Adipose tissue (tissue), 3 donors: ENCODE measurements around the gene NOS3. TPM values are rescaled to one million over a fixed set of nuclear protein-coding genes. Genes with fewer than 3 reads are reported as not detected.

Experiments used
- H3K27ac ChIP-seq: one replicate; pipeline ENCODE4 v1.5.1; 2013; ENCODE audit warnings: low read depth, low read length
- WGBS, 3 donors: extraction: QIAGEN DNeasy Blood & Tissue Kit; methylation state at CpG; one replicate each; pipeline ENCODE4 v1.1.7; 2013; 5-methylcytosine and 5-hydroxymethylcytosine counted together
- polyA plus RNA-seq, 3 donors: library from polyadenylated mRNA; stranded (reverse); fragments of 200-250 nt; gene quantifications; one replicate each; pipeline ENCODE4 v1.2.3, GENCODE V29; 2013
- donor health status: healthy with polysubstance abuse.
- donor health status: Bipolar disorder and iron deficiency.
- donor health status: healthy.

NOS3 gene
- polyA plus RNA-seq, 3 donors: 4.1 to 36.9 (median 23.3) TPM

DNA sequence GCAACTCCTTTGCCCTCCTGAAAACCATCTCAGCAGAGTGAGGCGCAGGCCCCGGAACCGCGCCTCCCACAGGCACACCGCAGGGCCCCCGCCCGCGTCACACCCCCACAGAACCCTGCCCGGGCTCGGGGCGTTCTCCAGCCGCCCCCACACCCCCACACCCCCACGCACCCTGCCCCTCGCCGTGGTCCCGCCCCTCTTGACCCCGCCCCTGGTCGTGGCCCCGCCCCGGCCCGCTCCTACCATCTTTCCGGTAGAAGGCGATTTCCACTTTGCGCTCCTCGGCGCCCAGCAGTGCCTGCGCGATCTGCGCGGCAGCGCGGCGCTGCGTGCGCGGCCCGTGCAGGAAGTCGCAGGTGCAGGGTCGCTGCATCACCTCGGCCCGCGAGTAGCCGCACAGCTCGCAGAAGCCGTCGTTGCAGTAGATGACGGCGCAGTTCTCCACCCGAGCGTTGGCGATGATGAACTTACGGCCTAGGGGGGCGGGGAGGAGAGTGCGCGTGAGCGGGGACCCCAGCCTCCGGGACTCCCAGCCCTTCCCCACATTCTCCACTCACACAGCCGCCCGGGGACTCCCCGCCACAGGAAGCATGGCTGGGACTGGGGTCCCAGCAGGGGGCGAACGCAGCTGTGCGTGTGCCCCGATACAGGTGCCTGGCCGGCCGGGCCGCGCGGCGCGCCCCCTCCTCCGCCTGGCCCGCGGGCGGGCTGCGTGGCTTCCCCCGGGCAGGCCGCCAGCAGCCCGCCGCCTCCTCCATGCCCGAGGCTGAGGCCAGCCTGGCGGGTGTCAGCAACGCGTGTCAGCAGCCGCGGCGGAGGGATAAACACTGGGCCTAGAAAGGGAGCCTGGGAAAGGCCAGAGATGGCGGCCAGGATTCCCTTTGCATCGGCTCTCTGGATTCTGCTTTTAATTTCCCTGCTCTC lies 16.1 kb upstream of the NOS3 start:
- H3K27ac ChIP-seq: no peak overlapping the region
- WGBS, 3 donors: 2 to 3% (median 2%) methylated on average over 69 to 89 of the region's 89 CpGs

DNA sequence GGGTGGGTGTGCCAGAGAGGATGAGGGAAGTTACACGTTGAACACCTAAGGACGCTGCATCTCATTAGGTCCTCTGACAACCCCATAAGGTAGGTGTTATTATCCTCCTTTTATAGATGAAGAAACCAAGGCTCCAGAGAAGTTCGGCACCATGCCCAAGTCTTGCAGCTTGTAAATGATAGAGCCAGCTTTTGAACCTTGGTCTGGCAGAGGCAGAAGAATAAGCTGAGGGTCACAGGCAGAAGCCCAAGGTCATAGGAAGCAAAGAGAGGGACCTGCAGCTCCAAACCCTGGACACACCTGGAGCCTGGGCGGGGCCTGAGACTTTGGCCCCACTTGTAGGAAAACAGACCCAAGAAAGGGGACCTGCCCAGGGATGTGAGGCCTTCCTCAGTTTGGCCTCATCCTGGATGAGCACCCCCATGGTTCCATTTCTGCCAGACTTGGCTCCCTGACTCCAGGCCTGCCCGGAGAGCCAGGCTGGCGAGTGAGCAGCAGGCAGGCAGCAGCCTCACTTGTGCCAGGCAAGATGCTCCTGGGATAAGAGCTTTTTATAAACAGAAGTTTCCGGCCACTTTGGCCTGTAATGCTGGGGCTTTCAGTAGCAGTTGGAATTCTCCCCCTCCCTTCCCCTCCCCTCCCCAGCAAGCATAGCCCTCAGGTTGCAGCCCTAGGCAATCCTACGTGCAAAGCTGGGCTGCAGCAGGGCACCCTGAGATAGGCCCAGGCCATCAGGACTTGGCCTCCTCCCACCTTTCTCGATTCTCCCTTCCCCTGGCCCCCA lies 15.1 kb upstream of the NOS3 start:
- 79 to 86% (median 82%) methylated on average over 8 to 9 of the region's 9 CpGs for WGBS, 3 donors
- H3K27ac ChIP-seq: no peak overlapping the region

DNA sequence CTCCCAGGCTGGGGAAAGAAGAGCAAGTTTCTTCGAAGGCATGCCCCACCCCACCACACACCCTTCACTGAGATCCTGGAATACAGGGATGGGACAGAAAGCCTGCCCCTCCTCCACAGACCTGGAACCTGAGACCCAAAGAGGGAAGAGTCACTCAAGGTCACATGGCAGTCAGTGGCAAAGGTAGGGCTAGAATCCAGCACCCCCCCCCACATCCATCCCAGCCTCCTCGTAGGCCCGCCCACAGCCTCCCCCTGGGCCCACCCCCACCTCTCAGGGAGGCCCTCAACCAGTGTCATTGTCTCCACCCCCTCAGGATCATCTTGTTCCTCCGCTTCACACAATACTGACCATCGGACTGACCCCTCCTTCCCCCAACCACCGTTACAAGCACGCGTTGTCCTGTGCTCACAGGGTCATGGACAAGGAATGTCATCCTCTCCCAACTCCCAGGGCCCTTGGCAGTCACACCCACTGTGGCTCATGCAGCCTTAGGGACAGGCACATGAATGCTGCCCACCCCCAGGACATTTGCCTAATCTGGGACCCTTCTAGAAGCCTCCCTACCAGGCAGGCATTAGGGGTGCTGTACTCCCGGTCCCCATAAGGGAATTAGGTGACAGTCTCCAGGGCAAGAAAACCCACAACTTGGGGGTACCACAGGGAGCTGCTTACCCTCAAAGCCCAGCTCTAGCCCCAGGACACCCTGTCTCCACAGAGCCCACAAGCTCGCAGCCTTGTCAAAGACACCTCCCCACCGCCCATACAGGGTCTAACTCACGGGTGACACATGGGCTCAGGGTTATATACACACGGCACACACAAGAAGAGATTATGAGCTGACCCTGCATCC lies 14.1 kb upstream of the NOS3 start:
- no peak overlapping the region for H3K27ac ChIP-seq
- WGBS, 3 donors: 40 to 51% (median 43%) methylated on average over 13 of the region's 13 CpGs

- WGBS, 3 donors: 5 to 6% (median 5%) methylated on average over 39 to 62 of the region's 62 CpGs
Observed at GRCh38 chr7:150977382-150978125, 13.3 kb upstream of the NOS3 start.

GRCh38 chr7:150978126-150978789 lies 12.6 kb upstream of the NOS3 start, which contains the start of gene KCNH2:
TSS of gene KCNH2 (minus strand) at chr7:150978321. CDS start at chr7:150977913, 408 bp downstream.
- no peak within 1 kb of the TSS for H3K27ac ChIP-seq
- 1% methylated on average over 62 to 79 of the region's 81 CpGs for WGBS, 3 donors

More at GRCh38 chr7:150977382-150978125, 13.3 kb upstream of the NOS3 start:
- no peak overlapping the region for H3K27ac ChIP-seq

- 37 to 40% (median 37%) methylated on average over 7 of the region's 7 CpGs for WGBS, 3 donors
- no peak overlapping the region for H3K27ac ChIP-seq
Observed at GRCh38 chr7:150979713-150980390, 11.0 kb upstream of the NOS3 start.

GRCh38 chr7:150980663-150981062 lies 10.2 kb upstream of the NOS3 start:
- H3K27ac ChIP-seq: no peak overlapping the region
- WGBS, 3 donors: 39 to 51% (median 42%) methylated on average over 2 of the region's 2 CpGs

GRCh38 chr7:150981644-150982043 lies 9.2 kb upstream of the NOS3 start:
- 56 to 61% (median 58%) methylated on average over 6 of the region's 6 CpGs for WGBS, 3 donors
- H3K27ac ChIP-seq: no peak overlapping the region

DNA sequence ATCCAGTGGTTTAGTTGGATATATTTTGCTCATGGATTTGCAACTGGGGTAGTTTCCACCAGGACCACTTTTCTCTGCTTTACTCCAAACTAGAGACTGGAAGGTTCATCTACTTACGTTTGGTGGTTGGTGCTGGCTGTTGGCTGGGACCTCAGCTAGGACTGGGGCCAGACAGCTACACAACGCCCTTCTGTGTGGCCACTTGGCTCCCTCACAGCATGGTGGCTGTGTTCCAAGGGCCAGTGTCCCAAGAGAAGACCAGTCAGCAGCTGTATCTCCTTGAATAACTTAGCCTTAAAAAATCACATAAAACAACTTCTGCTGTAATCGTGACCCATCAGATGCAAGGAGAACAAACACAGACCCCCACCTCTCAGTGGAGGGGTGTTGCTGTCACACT lies 8.5 kb upstream of the NOS3 start:
- 23 to 40% (median 24%) methylated on average over 3 of the region's 3 CpGs for WGBS, 3 donors
- no peak overlapping the region for H3K27ac ChIP-seq

GRCh38 chr7:150983893-150984368 lies 6.9 kb upstream of the NOS3 start:
- WGBS, 3 donors: 6 to 7% (median 7%) methylated on average over 2 of the region's 2 CpGs
- no peak overlapping the region for H3K27ac ChIP-seq

DNA sequence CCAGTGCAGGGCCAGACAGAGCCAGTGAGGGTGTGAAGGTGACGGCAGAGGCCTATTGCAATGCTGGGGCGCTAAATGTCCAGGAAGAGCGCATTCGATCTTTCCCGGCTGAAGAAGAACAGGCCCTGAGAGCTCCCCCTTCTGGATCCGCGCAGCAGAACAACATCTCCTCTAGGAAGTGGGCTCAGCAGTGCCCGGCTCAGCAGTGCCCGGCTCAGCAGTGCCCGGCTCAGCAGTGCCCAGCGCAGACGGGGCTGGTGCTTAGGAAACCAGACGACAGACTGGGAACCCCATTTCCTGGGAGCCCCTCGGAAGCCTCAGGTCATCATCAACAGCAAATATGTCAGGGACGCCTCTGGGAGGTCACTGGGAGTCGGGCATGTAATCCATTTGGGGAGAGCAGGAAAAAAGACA lies 4.7 kb upstream of the NOS3 start:
- H3K27ac ChIP-seq: no peak overlapping the region
- WGBS, 3 donors: 10 to 12% (median 12%) methylated on average over 16 of the region's 16 CpGs

DNA sequence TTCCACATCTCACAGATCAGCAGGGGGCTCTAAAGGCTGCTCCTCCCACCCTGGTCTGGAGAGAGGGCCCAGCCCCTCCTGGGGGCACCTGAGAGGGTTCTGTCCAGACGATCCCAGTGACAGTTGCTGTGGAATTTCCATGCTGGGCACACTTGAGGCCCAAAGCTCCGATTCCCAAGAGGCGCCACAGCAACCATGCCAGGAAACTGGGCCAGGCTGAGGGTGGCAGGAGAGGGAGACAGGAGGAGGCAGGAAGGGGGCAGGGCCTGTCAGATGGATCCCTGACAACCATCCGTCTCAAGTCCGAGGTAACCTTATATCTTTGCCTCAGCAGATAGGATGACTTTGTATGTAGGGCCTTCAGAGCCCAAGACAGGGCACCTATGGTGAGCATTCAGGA lies 4.3 kb upstream of the NOS3 start:
- 63 to 66% (median 65%) methylated on average over 5 of the region's 5 CpGs for WGBS, 3 donors
- H3K27ac ChIP-seq: no peak overlapping the region

GRCh38 chr7:150988230-150989226 lies 2.3 kb upstream of the NOS3 start:
- 10 to 19% (median 11%) methylated on average over 25 to 31 of the region's 31 CpGs for WGBS, 3 donors
- H3K27ac ChIP-seq: no peak overlapping the region

DNA sequence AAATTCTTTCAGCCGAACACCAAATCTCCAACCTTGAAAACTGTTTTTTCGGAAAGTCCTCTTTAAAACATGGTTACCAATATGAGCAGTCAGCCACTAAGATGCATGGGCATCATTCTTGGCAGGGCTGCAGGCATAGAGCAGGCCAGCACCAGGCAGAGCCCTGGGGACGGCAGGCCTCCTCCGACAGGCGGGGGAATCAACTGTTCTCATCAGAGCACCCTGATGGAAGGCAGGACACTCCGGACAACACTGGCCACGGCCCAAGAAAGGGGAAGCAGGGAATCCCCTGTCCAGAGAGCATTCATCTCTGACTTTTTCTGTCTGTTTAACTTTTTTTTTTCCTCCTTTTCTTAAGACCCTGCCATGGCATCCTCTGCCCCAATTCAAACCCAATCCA lies 1.4 kb upstream of the NOS3 start:
- 48 to 54% (median 50%) methylated on average over 7 of the region's 7 CpGs for WGBS, 3 donors
- H3K27ac ChIP-seq: no peak overlapping the region

- no peak overlapping the region for H3K27ac ChIP-seq
- WGBS, 3 donors: 63 to 84% (median 78%) methylated on average over 4 to 6 of the region's 6 CpGs
Observed at GRCh38 chr7:150992051-150992640, 1.3 kb downstream of the NOS3 start.
